GM12878 (cell line): ENCODE measurements around the gene MUC5AC. TPM values are rescaled to one million over a fixed set of nuclear protein-coding genes. Genes with fewer than 3 reads are reported as not detected.
"Not testable (repeated sequence)": the region's sequence is repeated elsewhere in the genome, so short reads cannot be mapped to it uniquely, and the experiment has no call there.

ENCODE experiments used
- ATAC-seq: fragments of 200-7000 bp; cut with Tn5 transposase; 3 replicates; pipeline ENCODE4 v1.9.1; 2020; ENCODE audit warnings: mild to moderate bottlenecking, moderate library complexity
- BruUV-seq: library from RNA; stranded (reverse); fragments of 400-500 nt; replicated peaks from 2 replicates; lab custom pipeline; 2021; lab: Mats Ljungman, UMichigan
- CTCF ChIA-PET: fragments of 300-600 bp; sonication (Branson Sonifier 250); formaldehyde crosslinking; extraction: SDS; loops from one replicate; lab custom pipeline; 2021; ENCODE audit warnings: inconsistent platforms; lab: Yijun Ruan, JAX
- POLR2A ChIA-PET: fragments of 350-600 bp; formaldehyde crosslinking; extraction: SDS; loops from one replicate; lab custom pipeline; 2021; ENCODE audit warnings: inconsistent platforms; lab: Charles Lee
- RAD21 ChIA-PET: fragments of 300-600 bp; sonication (Branson Sonifier 250); formaldehyde crosslinking; loops from one replicate; lab custom pipeline; 2023; ENCODE audit warnings: antibody characterized with exemption; ENCODE audit not compliant: unreplicated experiment; lab: Charles Lee
- SMC1A ChIA-PET: fragments of 300-600 bp; sonication (Branson Sonifier 250); formaldehyde crosslinking; loops from one replicate; lab custom pipeline; 2023; ENCODE audit not compliant: unreplicated experiment, uncharacterized antibody; lab: Charles Lee
- DNase-seq: peaks from one replicate; pipeline ENCODE4 v3.0.0-alpha.2; 2011; ENCODE audit warnings: low read depth, low spot score
- FAIRE-seq: peaks from 3 replicates; lab custom pipeline; 2011; peaks lifted over from hg19 to GRCh38; lab: Jason Lieb, UNC
- H2AFZ ChIP-seq: 2 replicates; pipeline ENCODE4 v1.6.0; 2011; ENCODE audit warnings: low read depth, low read length, control low read depth; ENCODE audit not compliant: control insufficient read depth
- H3K27ac ChIP-seq: 2 replicates; pipeline ENCODE4 v1.5.1; 2011; ENCODE audit warnings: control low read depth; ENCODE audit not compliant: control insufficient read depth, insufficient read depth
- H3K27me3 ChIP-seq, 2 experiments: replicated peaks in 1 of 2; 2 replicates each; pipeline versions ENCODE4 v1.6.0 to v1.6.1; 2011; ENCODE audit warnings: low read length in 1 of 2; ENCODE audit not compliant: control insufficient read depth in 2 of 2, insufficient read depth in 2 of 2
- H3K36me3 ChIP-seq, 2 experiments: 2 replicates each; pipeline ENCODE4 v1.5.1; 2011; ENCODE audit warnings: low read length in 1 of 2; ENCODE audit not compliant: control insufficient read depth in 2 of 2, insufficient read depth in 2 of 2
- H3K4me1 ChIP-seq: 2 replicates; pipeline ENCODE4 v1.6.1; 2011; ENCODE audit warnings: mild to moderate bottlenecking, low read length, moderate library complexity, mixed read lengths; ENCODE audit not compliant: control insufficient read depth, insufficient read depth
- H3K4me2 ChIP-seq: 2 replicates; pipeline ENCODE4 v1.6.0; 2011; ENCODE audit warnings: control low read depth; ENCODE audit not compliant: control insufficient read depth, insufficient read depth
- H3K4me3 ChIP-seq: fragments of 200-600 bp; sonication (generic); 2 replicates; pipeline ENCODE4 v1.5.1; 2016
- H3K79me2 ChIP-seq: 2 replicates; pipeline ENCODE4 v1.6.0; 2011; ENCODE audit warnings: low read length; ENCODE audit not compliant: control insufficient read depth, insufficient read depth
- H3K9ac ChIP-seq: 2 replicates; pipeline ENCODE4 v1.8.0; 2011; ENCODE audit warnings: low read length, control low read depth, mixed read lengths; ENCODE audit not compliant: control insufficient read depth, insufficient read depth
- H3K9me3 ChIP-seq: replicated peaks from 3 replicates; pipeline ENCODE4 v1.5.1; 2011; ENCODE audit warnings: mild to moderate bottlenecking, low read length; ENCODE audit not compliant: control insufficient read depth, insufficient read depth
- H4K20me1 ChIP-seq: 2 replicates; pipeline ENCODE4 v1.6.0; 2011; ENCODE audit not compliant: control insufficient read depth, insufficient read depth
- WGBS: methylation state at CpG from one replicate; pipeline ENCODE4 v1.1.6; 2016; ENCODE audit warnings: low lambda C conversion rate; ENCODE audit not compliant: insufficient replicate concordance, insufficient coverage; ENCODE audit errors: missing lambda C conversion rate; 5-methylcytosine and 5-hydroxymethylcytosine counted together
- in situ Hi-C: fragments of 300-500 bp; cut with MboI; formaldehyde crosslinking; loops from 9 replicates; pipeline ENCODE4 v1.14.3; 2018; ENCODE audit warnings: mixed read lengths
- intact Hi-C: fragments of 100-400 bp; cut with micrococcal nuclease; formaldehyde crosslinking; loops from one replicate; pipeline ENCODE4 v1.14.2; 2022; ENCODE audit not compliant: unreplicated experiment
- polyA plus RNA-seq, 11 experiments: library from polyadenylated mRNA; depleted of rRNA in 4 of 11; unstranded in 6 of 11; stranded (reverse) in 5 of 11; fragments of >200 nt; fragmentation: Nextera tagmentation in 4 of 11; fragmentation: Illumina TruSeq in 1 of 11; extraction: Ambion mirVana in 4 of 11; extraction: Trizol in 1 of 11; gene quantifications; 1 replicate in 1 of 11; 2 replicates in 10 of 11; pipeline versions ENCODE4 v1.2.1 to v1.2.3, GENCODE V29; 2011 to 2016; ENCODE audit warnings: inconsistent platforms in 2 of 11, missing spikeins in 2 of 11, low read depth in 1 of 11
- total RNA-seq, 4 experiments: library from RNA; depleted of rRNA in 3 of 4; stranded (reverse); fragments of >200 nt in 3 of 4; fragmentation: Illumina TruSeq in 1 of 4; extraction: Trizol in 1 of 4; gene quantifications; 2 replicates each; pipeline versions ENCODE4 v1.2.1 to v1.2.3, GENCODE V29; 2013 to 2021

The MUC5AC gene
- total and polyA plus RNA-seq, 10 of the 15 experiments (the other 5 are each of a cell fraction or from before 2014, with no cell fraction given): under 0.01 to 0.01 TPM; not detected in 8

- FAIRE-seq, POLR2A ChIA-PET, RAD21 ChIA-PET: not testable (repeated sequence)
Measured at GRCh38 chr11:1244557-1244956, 86.8 kb downstream of the MUC5AC start.

GRCh38 chr11:1245717-1246116 lies 88.0 kb downstream of the MUC5AC start:
- H3K4me2 ChIP-seq, H3K9me3 ChIP-seq, H3K79me2 ChIP-seq, SMC1A ChIA-PET, DNase-seq, H4K20me1 ChIP-seq, H3K4me1 ChIP-seq, H3K9ac ChIP-seq, CTCF ChIA-PET, RAD21 ChIA-PET, FAIRE-seq, H3K36me3 ChIP-seq, in situ Hi-C loops, POLR2A ChIA-PET, BruUV-seq, H3K27me3 ChIP-seq, H3K27ac ChIP-seq, intact Hi-C loops, ATAC-seq, H2AFZ ChIP-seq, H3K4me3 ChIP-seq: not testable (repeated sequence)
- WGBS: 78% methylated on average over 13 of the region's 14 CpGs

More at GRCh38 chr11:1244557-1244956, 86.8 kb downstream of the MUC5AC start:
- H3K27ac ChIP-seq, H3K27me3 ChIP-seq, H4K20me1 ChIP-seq, H3K36me3 ChIP-seq, H3K9me3 ChIP-seq, H3K79me2 ChIP-seq, DNase-seq, CTCF ChIA-PET, H3K4me3 ChIP-seq, intact Hi-C loops, H3K4me1 ChIP-seq, H2AFZ ChIP-seq, in situ Hi-C loops, H3K9ac ChIP-seq, SMC1A ChIA-PET, BruUV-seq, ATAC-seq, H3K4me2 ChIP-seq: not testable (repeated sequence)
- WGBS: 87% methylated on average over 7 of the region's 9 CpGs

GRCh38 chr11:1246301-1246700 lies 88.5 kb downstream of the MUC5AC start:
- RAD21 ChIA-PET, H3K4me1 ChIP-seq, SMC1A ChIA-PET, H3K4me2 ChIP-seq, H3K27ac ChIP-seq, DNase-seq, H4K20me1 ChIP-seq, POLR2A ChIA-PET, H3K9ac ChIP-seq, H3K27me3 ChIP-seq, intact Hi-C loops, H3K79me2 ChIP-seq, in situ Hi-C loops, BruUV-seq, FAIRE-seq, ATAC-seq, H3K4me3 ChIP-seq, H3K9me3 ChIP-seq, H2AFZ ChIP-seq, H3K36me3 ChIP-seq, CTCF ChIA-PET: not testable (repeated sequence)
- WGBS: 77% methylated on average over 14 of the region's 14 CpGs

- H3K9ac ChIP-seq, BruUV-seq, ATAC-seq, H3K36me3 ChIP-seq, DNase-seq, POLR2A ChIA-PET, H3K4me3 ChIP-seq, SMC1A ChIA-PET, H2AFZ ChIP-seq, H3K27me3 ChIP-seq, FAIRE-seq, H3K4me1 ChIP-seq, H3K27ac ChIP-seq, H4K20me1 ChIP-seq, H3K79me2 ChIP-seq, intact Hi-C loops, H3K9me3 ChIP-seq, in situ Hi-C loops, CTCF ChIA-PET, RAD21 ChIA-PET, H3K4me2 ChIP-seq: not testable (repeated sequence)
- 87% methylated on average over 12 of the region's 14 CpGs for WGBS
Measured at GRCh38 chr11:1247026-1247425, 89.3 kb downstream of the MUC5AC start.
